Nephron progenitor cell (in vitro differentiated cells): ENCODE measurements around the gene CTTNBP2.

Experiments used
- DNase-seq: peaks from one replicate; pipeline ENCODE4 v3.0.0; 2021
- H3K27ac Mint-ChIP-seq: 2 replicates; pipeline ENCODE4 v1.8.0; 2021; ENCODE audit warnings: mild to moderate bottlenecking, moderate library complexity, mixed read lengths
- H3K27me3 Mint-ChIP-seq: 2 replicates; pipeline ENCODE4 v1.8.0; 2021; ENCODE audit warnings: mild to moderate bottlenecking, low read depth, mixed read lengths; ENCODE audit not compliant: poor library complexity
- H3K36me3 Mint-ChIP-seq: 2 replicates; pipeline ENCODE4 v1.8.0; 2021; ENCODE audit warnings: low read depth, mixed read lengths
- H3K4me1 Mint-ChIP-seq: 2 replicates; pipeline ENCODE4 v1.8.0; 2021; ENCODE audit warnings: mixed read lengths
- H3K4me3 Mint-ChIP-seq: 2 replicates; pipeline ENCODE4 v1.8.0; 2021; ENCODE audit warnings: mild to moderate bottlenecking, moderate library complexity, mixed read lengths
- H3K9me3 Mint-ChIP-seq: 2 replicates; pipeline ENCODE4 v1.8.0; 2021; ENCODE audit warnings: mild to moderate bottlenecking, moderate library complexity, mixed read lengths
- TF ChIP-seq, protein P1 (sequence below): fragments of 200-600 bp; sonication (generic); IDR thresholded peaks from 2 replicates; pipeline ENCODE4 v1.5.0; 2021; ENCODE audit warnings: antibody characterized with exemption

The CTTNBP2 gene

DNA sequence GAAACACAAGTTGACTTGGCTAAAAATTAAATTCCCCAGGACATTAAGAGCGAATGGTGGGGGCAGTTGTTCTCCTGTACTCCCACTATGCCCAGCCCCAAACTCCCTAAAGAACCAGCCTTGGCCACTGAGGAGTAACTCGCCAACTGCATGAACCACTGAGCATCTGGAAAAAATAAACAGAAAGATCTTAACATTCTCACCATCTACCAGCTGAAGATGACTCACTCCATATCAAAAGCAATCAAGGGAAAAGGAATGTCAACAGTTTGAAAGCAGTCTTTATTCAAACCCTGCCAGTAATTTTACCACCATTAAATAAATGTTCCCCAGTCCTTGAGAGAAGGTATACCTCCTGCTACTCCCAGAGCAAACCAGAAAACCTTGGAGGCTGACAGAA, 45.4 kb downstream of the CTTNBP2 start:
- no peak overlapping the region for H3K4me3 Mint-ChIP-seq

DNA sequence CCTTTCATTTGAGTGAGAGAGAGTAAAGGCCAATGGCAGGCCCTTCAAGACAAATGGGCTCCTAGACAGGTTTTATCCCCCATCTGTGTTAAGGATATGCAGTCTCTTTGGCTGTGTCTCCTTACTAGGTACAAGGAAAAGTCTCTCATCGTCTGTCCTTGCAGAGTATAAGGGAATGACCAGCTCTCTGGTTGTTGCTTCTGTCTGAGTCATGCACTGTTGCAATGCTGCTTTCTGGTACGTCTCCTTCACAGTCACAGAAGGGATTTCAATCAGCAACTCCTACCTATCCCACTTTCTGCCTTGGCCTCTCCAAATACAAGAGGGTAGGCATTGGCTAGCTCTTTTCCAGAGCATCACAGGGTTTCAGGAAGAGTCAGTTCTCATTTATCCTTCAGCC, 48.1 kb downstream of the CTTNBP2 start:
- Mint-ChIP-seq H3K9me3 (no peaks in the 10 kb centered on the region), H3K36me3 (peaks cover 33% of the 10 kb centered on the region)

More for the DNA sequence above, 45.4 kb downstream of the CTTNBP2 start:
- DNase-seq = no peak
- Mint-ChIP-seq H3K27me3 (no peaks in the 10 kb centered on the region), H3K9me3 (no peaks in the 10 kb centered on the region), H3K36me3 (peaks cover 53% of the 10 kb centered on the region), H3K4me1 (peaks cover 35% of the 10 kb centered on the region), H3K27ac (peak overlapping the region; percentile 88)
- TF ChIP-seq, protein P1, sequence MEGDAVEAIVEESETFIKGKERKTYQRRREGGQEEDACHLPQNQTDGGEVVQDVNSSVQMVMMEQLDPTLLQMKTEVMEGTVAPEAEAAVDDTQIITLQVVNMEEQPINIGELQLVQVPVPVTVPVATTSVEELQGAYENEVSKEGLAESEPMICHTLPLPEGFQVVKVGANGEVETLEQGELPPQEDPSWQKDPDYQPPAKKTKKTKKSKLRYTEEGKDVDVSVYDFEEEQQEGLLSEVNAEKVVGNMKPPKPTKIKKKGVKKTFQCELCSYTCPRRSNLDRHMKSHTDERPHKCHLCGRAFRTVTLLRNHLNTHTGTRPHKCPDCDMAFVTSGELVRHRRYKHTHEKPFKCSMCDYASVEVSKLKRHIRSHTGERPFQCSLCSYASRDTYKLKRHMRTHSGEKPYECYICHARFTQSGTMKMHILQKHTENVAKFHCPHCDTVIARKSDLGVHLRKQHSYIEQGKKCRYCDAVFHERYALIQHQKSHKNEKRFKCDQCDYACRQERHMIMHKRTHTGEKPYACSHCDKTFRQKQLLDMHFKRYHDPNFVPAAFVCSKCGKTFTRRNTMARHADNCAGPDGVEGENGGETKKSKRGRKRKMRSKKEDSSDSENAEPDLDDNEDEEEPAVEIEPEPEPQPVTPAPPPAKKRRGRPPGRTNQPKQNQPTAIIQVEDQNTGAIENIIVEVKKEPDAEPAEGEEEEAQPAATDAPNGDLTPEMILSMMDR = no peak

DNA sequence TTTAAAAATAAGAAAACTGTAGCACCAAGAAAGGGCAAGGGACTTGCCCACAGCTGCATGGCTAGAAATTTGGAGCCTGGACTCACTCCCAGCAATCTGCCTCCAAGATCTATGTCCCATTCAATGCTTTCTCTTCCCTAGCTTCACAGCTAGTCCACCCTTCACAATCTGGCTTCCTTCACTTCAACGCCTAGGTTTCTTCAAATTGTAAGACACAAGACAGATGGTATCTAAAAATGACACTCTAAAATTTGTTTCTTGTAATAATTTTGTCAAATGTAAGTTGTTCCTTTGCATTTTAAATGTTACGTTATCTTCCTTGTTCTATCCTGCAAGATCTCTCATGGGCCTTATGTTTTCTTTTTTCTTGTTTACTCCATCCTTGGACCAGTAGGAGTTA, 48.6 kb downstream of the CTTNBP2 start:
- DNase-seq = no peak
- Mint-ChIP-seq H3K9me3 (no peaks in the 10 kb centered on the region), H3K4me3 (no peak overlapping the region), H3K27me3 (no peaks in the 10 kb centered on the region), H3K36me3 (peaks cover 33% of the 10 kb centered on the region), H3K4me1 (peaks cover 21% of the 10 kb centered on the region), H3K27ac (no peak overlapping the region)
- TF ChIP-seq, protein P1 = no peak

More for the DNA sequence above, 48.1 kb downstream of the CTTNBP2 start:
- Mint-ChIP-seq H3K27ac (no peak overlapping the region), H3K4me1 (peaks cover 23% of the 10 kb centered on the region), H3K4me3 (no peak overlapping the region), H3K27me3 (no peaks in the 10 kb centered on the region)
- TF ChIP-seq, protein P1 = no peak
- DNase-seq = no peak

DNA sequence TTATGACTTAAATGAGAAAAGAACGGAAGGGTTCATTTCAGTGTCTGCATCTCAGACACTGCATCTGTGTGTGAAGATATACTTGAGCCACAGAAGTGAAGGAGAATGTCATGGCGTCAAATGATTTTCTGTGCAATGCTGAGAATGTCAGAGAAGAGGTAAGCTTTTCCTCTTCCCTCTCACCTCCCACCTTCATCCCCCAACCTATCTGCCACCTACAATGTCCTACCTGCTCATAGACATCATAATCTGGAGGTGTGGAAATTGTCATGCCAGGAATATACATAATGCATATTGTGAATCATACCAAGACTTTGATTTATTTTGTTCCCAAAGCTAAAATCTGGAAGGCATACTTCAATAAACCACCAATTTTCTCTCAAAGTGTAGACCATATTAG, 53.7 kb downstream of the CTTNBP2 start:
- Mint-ChIP-seq H3K27ac (no peak overlapping the region), H3K4me1 (peaks cover 5% of the 10 kb centered on the region), H3K27me3 (no peaks in the 10 kb centered on the region), H3K36me3 (peaks cover 15% of the 10 kb centered on the region), H3K4me3 (no peak overlapping the region), H3K9me3 (no peaks in the 10 kb centered on the region)
- DNase-seq = no peak
- TF ChIP-seq, protein P1 = no peak

DNA sequence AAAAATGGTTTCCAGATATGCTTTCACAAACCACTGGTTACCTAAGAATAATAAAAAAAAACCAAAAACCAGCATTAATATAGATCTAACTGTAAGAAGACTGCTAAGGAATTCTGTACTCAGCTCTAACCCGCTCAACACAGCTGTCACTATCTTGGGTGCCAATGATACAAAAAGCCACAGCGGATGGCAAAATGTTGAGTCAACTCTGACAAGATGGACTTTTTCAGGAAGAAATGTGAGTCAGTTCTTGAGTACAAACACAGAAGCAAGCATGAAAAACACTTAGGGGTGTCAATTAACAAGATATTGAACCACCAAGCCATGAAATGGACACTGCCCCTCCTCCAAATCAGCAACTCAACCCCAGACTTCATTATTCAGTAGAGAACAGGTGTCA, 55.0 kb downstream of the CTTNBP2 start:
- Mint-ChIP-seq H3K4me1 (peaks cover 5% of the 10 kb centered on the region), H3K9me3 (no peaks in the 10 kb centered on the region), H3K4me3 (no peak overlapping the region), H3K27ac (peak overlapping the region; percentile 87), H3K27me3 (no peaks in the 10 kb centered on the region), H3K36me3 (peaks cover 4% of the 10 kb centered on the region)
- DNase-seq = no peak
- TF ChIP-seq, protein P1 = no peak

DNA sequence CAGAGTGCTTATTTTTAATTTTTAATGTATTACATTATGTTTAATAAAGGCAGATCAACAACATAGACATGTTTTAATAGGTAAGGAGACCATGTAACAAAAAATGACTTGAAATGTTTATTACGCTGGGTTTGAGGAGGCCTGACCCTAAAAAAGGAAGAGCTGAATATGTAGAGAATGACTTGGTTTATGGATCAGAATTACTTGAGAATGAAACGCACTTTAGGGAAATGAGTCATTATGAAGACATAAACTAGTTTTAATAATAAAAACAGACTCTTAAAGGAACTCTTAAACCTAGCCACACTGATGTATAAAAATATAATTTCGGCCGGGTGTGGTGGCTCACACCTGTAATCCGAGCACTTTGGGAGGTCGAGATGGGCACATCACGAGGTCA, 56.5 kb downstream of the CTTNBP2 start:
- H3K4me1 Mint-ChIP-seq = peaks cover 5% of the 10 kb centered on the region
- H3K27ac Mint-ChIP-seq = no peak overlapping the region
- H3K9me3 Mint-ChIP-seq = no peaks in the 10 kb centered on the region
- no peak overlapping the region for H3K4me3 Mint-ChIP-seq
- no peaks in the 10 kb centered on the region for H3K27me3 Mint-ChIP-seq
- DNase-seq = no peak
- peaks cover 4% of the 10 kb centered on the region for H3K36me3 Mint-ChIP-seq
- TF ChIP-seq, protein P1 = no peak
